Liver (tissue), 9 donors: ENCODE measurements around the gene CCNG1. TPM values are rescaled to one million over a fixed set of nuclear protein-coding genes. Genes with fewer than 3 reads are reported as not detected.

Experiments used
- DNase-seq: peaks from one replicate; pipeline ENCODE4 v3.0.0-alpha.2; 2017; ENCODE audit warnings: low spot score
- H3K27ac ChIP-seq, 2 donors: one replicate each; pipeline ENCODE4 v1.7.0; 2013; ENCODE audit warnings: inconsistent platforms in 2 of 2, low read length in 2 of 2, control low read depth in 1 of 2, low read depth in 1 of 2, mild to moderate bottlenecking in 1 of 2
- H3K27me3 ChIP-seq, 4 donors: one replicate each; pipeline versions ENCODE4 v1.6.1 to v1.7.0; 2013; ENCODE audit warnings: low read length in 3 of 4, inconsistent platforms in 1 of 4, mild to moderate bottlenecking in 1 of 4, moderate library complexity in 1 of 4; ENCODE audit not compliant: control insufficient read depth in 4 of 4, insufficient read depth in 4 of 4
- H3K36me3 ChIP-seq, 4 donors: one replicate each; pipeline versions ENCODE4 v1.6.1 to v1.7.0; 2013; ENCODE audit warnings: low read length in 3 of 4, mild to moderate bottlenecking in 3 of 4, low read depth in 1 of 4, moderate library complexity in 1 of 4; ENCODE audit not compliant: control insufficient read depth in 4 of 4, insufficient read depth in 3 of 4
- H3K4me1 ChIP-seq, 4 donors: one replicate each; pipeline versions ENCODE4 v1.6.1 to v1.7.0; 2013; ENCODE audit warnings: low read length in 3 of 4, mild to moderate bottlenecking in 3 of 4, moderate library complexity in 1 of 4; ENCODE audit not compliant: control insufficient read depth in 4 of 4, insufficient read depth in 4 of 4
- H3K4me3 ChIP-seq, 3 donors: one replicate each; pipeline versions ENCODE4 v1.6.1 to v1.7.0; 2013; ENCODE audit warnings: low read length in 3 of 3, control low read depth in 1 of 3, low read depth in 1 of 3, mild to moderate bottlenecking in 1 of 3
- H3K9ac ChIP-seq, 2 donors: one replicate each; pipeline ENCODE4 v1.7.0; 2013; ENCODE audit warnings: low read length in 2 of 2, mild to moderate bottlenecking in 2 of 2, moderate library complexity in 2 of 2, control low read depth in 1 of 2, low read depth in 1 of 2
- H3K9me3 ChIP-seq, 4 donors: one replicate each; pipeline versions ENCODE4 v1.6.1 to v1.7.0; 2013; ENCODE audit warnings: low read length in 3 of 4; ENCODE audit not compliant: control insufficient read depth in 4 of 4
- ATF3 ChIP-seq: IDR thresholded peaks from 2 replicates; pipeline ENCODE4 v1.6.1; 2016; ENCODE audit warnings: antibody characterized with exemption
- CTCF ChIP-seq: fragments of 150-350 bp; IDR thresholded peaks from 2 replicates; pipeline ENCODE4 v1.5.1; 2017; ENCODE audit warnings: improper control_type of control experiment, low read depth, low read length; ENCODE audit not compliant: missing input control
- EGR1 ChIP-seq, 2 donors: IDR thresholded peaks; 2 replicates each; pipeline ENCODE4 v1.6.1; 2016 to 2018; ENCODE audit warnings: antibody characterized with exemption in 2 of 2, low read depth in 2 of 2
- FOXA1 ChIP-seq: IDR thresholded peaks from 2 replicates; pipeline ENCODE4 v1.6.1; 2016; ENCODE audit warnings: antibody characterized with exemption
- GABPA ChIP-seq, 2 donors: IDR thresholded peaks in 1 of 2; conservative IDR thresholded peaks in 1 of 2; 2 replicates each; pipeline ENCODE4 v1.6.1; 2016; ENCODE audit warnings: antibody characterized with exemption in 2 of 2, mild to moderate bottlenecking in 1 of 2, moderate library complexity in 1 of 2
- HNF4A ChIP-seq, 2 donors: conservative IDR thresholded peaks; 2 replicates each; pipeline ENCODE4 v1.6.1; 2016; ENCODE audit warnings: antibody characterized with exemption in 2 of 2, mild to moderate bottlenecking in 2 of 2
- JUND ChIP-seq, 2 donors: IDR thresholded peaks; 2 replicates each; pipeline ENCODE4 v1.6.1; 2016; ENCODE audit warnings: antibody characterized with exemption in 2 of 2
- MAX ChIP-seq: IDR thresholded peaks from 2 replicates; pipeline ENCODE4 v1.6.1; 2016; ENCODE audit warnings: antibody characterized with exemption
- NR2F2 ChIP-seq: IDR thresholded peaks from 2 replicates; pipeline ENCODE4 v1.6.1; 2016; ENCODE audit warnings: antibody characterized with exemption
- RAD21 ChIP-seq, 2 donors: IDR thresholded peaks; 2 replicates each; pipeline ENCODE4 v1.6.1; 2016; ENCODE audit warnings: antibody characterized with exemption in 2 of 2, mild to moderate bottlenecking in 2 of 2
- REST ChIP-seq: IDR thresholded peaks from 2 replicates; pipeline ENCODE4 v1.6.1; 2016; ENCODE audit warnings: antibody characterized with exemption, mild to moderate bottlenecking
- RXRA ChIP-seq, 2 donors: IDR thresholded peaks; 2 replicates each; pipeline ENCODE4 v1.6.1; 2017 to 2018; ENCODE audit warnings: antibody characterized with exemption in 2 of 2, mild to moderate bottlenecking in 1 of 2
- SP1 ChIP-seq: IDR thresholded peaks from 2 replicates; pipeline ENCODE4 v1.6.1; 2018; ENCODE audit warnings: antibody characterized with exemption, mild to moderate bottlenecking
- TAF1 ChIP-seq: conservative IDR thresholded peaks from 2 replicates; pipeline ENCODE4 v1.6.1; 2016; ENCODE audit warnings: antibody characterized with exemption, mild to moderate bottlenecking
- YY1 ChIP-seq: IDR thresholded peaks from 2 replicates; pipeline ENCODE4 v1.6.1; 2016; ENCODE audit warnings: antibody characterized with exemption, mild to moderate bottlenecking
- ZBTB33 ChIP-seq: IDR thresholded peaks from 2 replicates; pipeline ENCODE4 v1.6.1; 2016; ENCODE audit warnings: antibody characterized with exemption
- WGBS: extraction: QIAGEN DNeasy Blood & Tissue Kit; methylation state at CpG from one replicate; pipeline ENCODE4 v1.1.7; 2013; 5-methylcytosine and 5-hydroxymethylcytosine counted together
- polyA plus RNA-seq, 2 donors: library from polyadenylated mRNA; stranded (reverse) in 1 of 2; unstranded in 1 of 2; fragments of 200-250 nt in 1 of 2; fragments of >200 nt in 1 of 2; fragmentation: Nextera tagmentation in 1 of 2; extraction: Ambion mirVana in 1 of 2; gene quantifications; one replicate each; pipeline versions ENCODE4 v1.2.1 to v1.2.3, GENCODE V29; 2013 to 2015
- total RNA-seq, 2 donors: library from RNA; depleted of rRNA; stranded (reverse); fragments of >200 nt; gene quantifications; one replicate each; pipeline ENCODE4 v1.2.3, GENCODE V29; 2014
- donor health status: healthy.
- donor health status: healthy.
- donor health status: healthy.
- donor health status: healthy.
- donor health status: healthy.

CCNG1 gene
- total and polyA plus RNA-seq, 4 donors = 30.9 to 93.7 (median 74.1) TPM

GRCh38 chr5:163473635-163474243 is 36.3 kb downstream of the CCNG1 start:
- no peak overlapping the region for H3K4me3 ChIP-seq
- H3K4me1 ChIP-seq = no peaks in the 10 kb centered on the region
- no peak for DNase-seq
- H3K27me3 ChIP-seq = no peaks in the 10 kb centered on the region
- no peak overlapping the region for H3K9ac ChIP-seq
- H3K9me3 ChIP-seq = no peaks in the 10 kb centered on the region
- WGBS = 93% methylated on average over 3 of the region's 3 CpGs
- H3K36me3 ChIP-seq = no peaks in the 10 kb centered on the region
- H3K27ac ChIP-seq = no peak overlapping the region
- peak; percentile 59 to 67 for TF ChIP-seq RAD21 (IDR thresholded peaks at IDR 0.05)
- no peak for TF ChIP-seq FOXA1
- TF ChIP-seq ATF3 = no peak
- TF ChIP-seq REST = no peak
- no peak for TF ChIP-seq YY1
- TF ChIP-seq JUND (IDR thresholded peaks at IDR 0.05) = no peak
- peak; percentile 35 for TF ChIP-seq CTCF
- no peak for TF ChIP-seq HNF4A (conservative IDR thresholded peaks at IDR 0.05)
- no peak for TF ChIP-seq ZBTB33
- TF ChIP-seq MAX = no peak
- TF ChIP-seq GABPA (IDR thresholded peaks at IDR 0.05 in 1 of 2, conservative IDR thresholded peaks at IDR 0.05 in 1 of 2) = no peak
- TF ChIP-seq SP1 = no peak
- no peak for TF ChIP-seq EGR1 (IDR thresholded peaks at IDR 0.05; ENCODE audit: low read depth in 2 of 2)
- no peak for TF ChIP-seq NR2F2

GRCh38 chr5:163475411-163475810 is 38.0 kb downstream of the CCNG1 start:
- no peak for TF ChIP-seq FOXA1
- no peak for TF ChIP-seq ZBTB33
- no peak for TF ChIP-seq RXRA (IDR thresholded peaks at IDR 0.05)
- no peak for TF ChIP-seq TAF1
- no peak for TF ChIP-seq CTCF
- no peak for TF ChIP-seq SP1
- no peak for TF ChIP-seq MAX
- Histone ChIP-seq H3K27me3 (no peaks in the 10 kb centered on the region), H3K4me3 (no peak overlapping the region), H3K27ac (no peak overlapping the region), H3K36me3 (no peaks in the 10 kb centered on the region), H3K4me1 (no peaks in the 10 kb centered on the region), H3K9ac (no peak overlapping the region), H3K9me3 (no peaks in the 10 kb centered on the region)
- WGBS = 94% methylated on average over 2 of the region's 2 CpGs
- no peak for DNase-seq
